Measurements from ENCODE around the gene OSBPL3.

Gene OSBPL3

GRCh38 chr7:24916463-24917040 is 63.4 kb downstream of the OSBPL3 start:
- H3F3A ChIP-seq (ENCODE audit: insufficient read depth), result no peaks in the 10 kb centered on the region
- H3K4me2 ChIP-seq (ENCODE audit: low read depth, low read length, poor library complexity, severe bottlenecking), result no peak overlapping the region
- peaks cover 98% of the 10 kb centered on the region for H3K79me2 ChIP-seq (ENCODE audit: insufficient read depth, low read length)
- H3K9me3 ChIP-seq (ENCODE audit: insufficient read depth, low read length), result no peaks in the 10 kb centered on the region
- no peak overlapping the region for H3K9ac ChIP-seq (ENCODE audit: low read length)
- peaks cover 26% of the 10 kb centered on the region for H4K20me1 ChIP-seq (ENCODE audit: low read depth, low read length)
- no peak overlapping the region for H3K4me3 ChIP-seq (ENCODE audit: insufficient read depth, low read length, poor library complexity, severe bottlenecking)
- TF ChIP-seq, protein P1, sequence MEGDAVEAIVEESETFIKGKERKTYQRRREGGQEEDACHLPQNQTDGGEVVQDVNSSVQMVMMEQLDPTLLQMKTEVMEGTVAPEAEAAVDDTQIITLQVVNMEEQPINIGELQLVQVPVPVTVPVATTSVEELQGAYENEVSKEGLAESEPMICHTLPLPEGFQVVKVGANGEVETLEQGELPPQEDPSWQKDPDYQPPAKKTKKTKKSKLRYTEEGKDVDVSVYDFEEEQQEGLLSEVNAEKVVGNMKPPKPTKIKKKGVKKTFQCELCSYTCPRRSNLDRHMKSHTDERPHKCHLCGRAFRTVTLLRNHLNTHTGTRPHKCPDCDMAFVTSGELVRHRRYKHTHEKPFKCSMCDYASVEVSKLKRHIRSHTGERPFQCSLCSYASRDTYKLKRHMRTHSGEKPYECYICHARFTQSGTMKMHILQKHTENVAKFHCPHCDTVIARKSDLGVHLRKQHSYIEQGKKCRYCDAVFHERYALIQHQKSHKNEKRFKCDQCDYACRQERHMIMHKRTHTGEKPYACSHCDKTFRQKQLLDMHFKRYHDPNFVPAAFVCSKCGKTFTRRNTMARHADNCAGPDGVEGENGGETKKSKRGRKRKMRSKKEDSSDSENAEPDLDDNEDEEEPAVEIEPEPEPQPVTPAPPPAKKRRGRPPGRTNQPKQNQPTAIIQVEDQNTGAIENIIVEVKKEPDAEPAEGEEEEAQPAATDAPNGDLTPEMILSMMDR (IDR thresholded peaks at IDR 0.05; ENCODE audit: insufficient read depth, low read length, poor library complexity, severe bottlenecking), result no peak
- TF ChIP-seq EZH2phosphoT487 (conservative IDR thresholded peaks at IDR 0.05; ENCODE audit: low read length), result no peak
- H3K36me3 ChIP-seq (ENCODE audit: low read length), result no peaks in the 10 kb centered on the region
- no peaks in the 10 kb centered on the region for H3K9me2 ChIP-seq (replicated peaks; ENCODE audit: insufficient read depth, low read length)
- H3K27ac ChIP-seq (ENCODE audit: low read depth, low read length), result no peak overlapping the region
- H2AFZ ChIP-seq (ENCODE audit: low read depth, low read length, severe bottlenecking), result no peak overlapping the region
- no peaks in the 10 kb centered on the region for H3K27me3 ChIP-seq (ENCODE audit: low read length)

DNA sequence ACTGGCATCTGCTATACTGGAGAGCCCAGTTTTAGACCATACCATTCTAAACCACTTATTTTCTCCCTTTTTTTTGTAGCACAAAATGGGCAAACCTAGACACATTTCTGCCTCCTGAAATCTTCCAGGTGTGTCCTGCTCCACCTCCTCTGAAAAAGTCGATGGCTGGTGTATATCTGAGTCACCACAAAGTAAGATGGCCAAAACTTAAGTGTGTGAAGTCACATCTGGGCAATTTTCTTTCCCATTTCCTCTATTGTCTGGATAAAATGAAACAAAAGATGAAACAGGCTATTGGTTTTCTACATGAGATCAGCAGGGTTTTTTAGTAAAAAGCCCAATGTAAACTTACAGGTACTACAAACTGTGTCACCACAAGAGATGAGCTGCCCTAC is 65.5 kb downstream of the OSBPL3 start:
- no peak overlapping the region for H2AFZ ChIP-seq (ENCODE audit: low read depth, low read length, severe bottlenecking)
- no peak overlapping the region for H3K4me2 ChIP-seq (ENCODE audit: low read depth, low read length, poor library complexity, severe bottlenecking)
- H3K36me3 ChIP-seq (ENCODE audit: low read length), result no peaks in the 10 kb centered on the region

GRCh38 chr7:24913801-24914464 is 66.0 kb downstream of the OSBPL3 start:
- peaks cover 98% of the 10 kb centered on the region for H3K79me2 ChIP-seq (ENCODE audit: insufficient read depth, low read length)
- no peak overlapping the region for H2AFZ ChIP-seq (ENCODE audit: low read depth, low read length, severe bottlenecking)
- H3K36me3 ChIP-seq (ENCODE audit: low read length), result no peaks in the 10 kb centered on the region
- no peak overlapping the region for H3K4me2 ChIP-seq (ENCODE audit: low read depth, low read length, poor library complexity, severe bottlenecking)
- no peaks in the 10 kb centered on the region for H3K9me2 ChIP-seq (replicated peaks; ENCODE audit: insufficient read depth, low read length)
- peaks cover 5% of the 10 kb centered on the region; the same call in 1 of the 2 replicates for H4K20me1 ChIP-seq (ENCODE audit: low read depth, low read length)
- no peaks in the 10 kb centered on the region for H3F3A ChIP-seq (ENCODE audit: insufficient read depth)
- no peak for TF ChIP-seq EZH2phosphoT487 (conservative IDR thresholded peaks at IDR 0.05; ENCODE audit: low read length)
- TF ChIP-seq, protein P1 (IDR thresholded peaks at IDR 0.05; ENCODE audit: insufficient read depth, low read length, poor library complexity, severe bottlenecking), result no peak
- H3K4me3 ChIP-seq (ENCODE audit: insufficient read depth, low read length, poor library complexity, severe bottlenecking), result no peak overlapping the region
- no peak overlapping the region for H3K9ac ChIP-seq (ENCODE audit: low read length)
- H3K9me3 ChIP-seq (ENCODE audit: insufficient read depth, low read length), result no peaks in the 10 kb centered on the region
- no peak overlapping the region for H3K27ac ChIP-seq (ENCODE audit: low read depth, low read length)
- no peaks in the 10 kb centered on the region for H3K27me3 ChIP-seq (ENCODE audit: low read length)

More for the DNA sequence above, 65.5 kb downstream of the OSBPL3 start:
- TF ChIP-seq, protein P1 (IDR thresholded peaks at IDR 0.05; ENCODE audit: insufficient read depth, low read length, poor library complexity, severe bottlenecking), result no peak
- TF ChIP-seq EZH2phosphoT487 (conservative IDR thresholded peaks at IDR 0.05; ENCODE audit: low read length), result no peak
- H3K9ac ChIP-seq (ENCODE audit: low read length), result no peak overlapping the region
- H3K9me3 ChIP-seq (ENCODE audit: insufficient read depth, low read length), result no peaks in the 10 kb centered on the region
- H3F3A ChIP-seq (ENCODE audit: insufficient read depth), result no peaks in the 10 kb centered on the region
- H4K20me1 ChIP-seq (ENCODE audit: low read depth, low read length), result peaks cover 10% of the 10 kb centered on the region; the same call in 1 of the 2 replicates
- no peaks in the 10 kb centered on the region for H3K9me2 ChIP-seq (replicated peaks; ENCODE audit: insufficient read depth, low read length)
- no peak overlapping the region for H3K27ac ChIP-seq (ENCODE audit: low read depth, low read length)
- H3K4me3 ChIP-seq (ENCODE audit: insufficient read depth, low read length, poor library complexity, severe bottlenecking), result no peak overlapping the region
- H3K79me2 ChIP-seq (ENCODE audit: insufficient read depth, low read length), result peaks cover 98% of the 10 kb centered on the region
- no peaks in the 10 kb centered on the region for H3K27me3 ChIP-seq (ENCODE audit: low read length)
